ENCODE measurements around the gene NDUFAF3. TPM values are rescaled to one million over a fixed set of nuclear protein-coding genes. Genes with fewer than 3 reads are reported as not detected.

Gene NDUFAF3
- total RNA-seq, 1 experiment from 2014 or later: 40.7 TPM

- no peak overlapping the region for H2BK15ac ChIP-seq (ENCODE audit: low read depth, low read length)
- Mint-ChIP-seq H3K9me3 (no peaks in the 10 kb centered on the region), H3K4me3 (no peak overlapping the region), H3K4me1 (peaks cover 27 to 38% of the 10 kb centered on the region in 2 experiments), H3K27ac (peak overlapping the region in 2 of 3 experiments; percentile 24 to 77; a peak in 1 of 7 replicates), H3K27me3 (ENCODE audit: low read depth) (no peaks in the 10 kb centered on the region; the same call in none of the 2 replicates), H3K36me3 (ENCODE audit: insufficient read depth in 1 of 3, low read depth in 3 of 3) (peaks cover 54 to 65% (median 62%) of the 10 kb centered on the region in 3 experiments)
- H4K91ac ChIP-seq (ENCODE audit: insufficient read length, low read depth, low read length): no peak overlapping the region
- H3K27me3 ChIP-seq (ENCODE audit: insufficient read depth, low read length): no peaks in the 10 kb centered on the region
- H2BK120ac ChIP-seq (ENCODE audit: low read depth, low read length, poor library complexity, severe bottlenecking): no peak overlapping the region
- H3K18ac ChIP-seq (ENCODE audit: insufficient read length, low read depth, low read length): no peak overlapping the region
- H3K79me2 ChIP-seq (ENCODE audit: insufficient read depth, low read length): no peaks in the 10 kb centered on the region
- H3K56ac ChIP-seq (ENCODE audit: insufficient read length, low read depth, low read length): no peak overlapping the region
- H3K23ac ChIP-seq (ENCODE audit: insufficient read length, low read depth, low read length): no peak overlapping the region
- H4K5ac ChIP-seq (ENCODE audit: insufficient read length, low read depth, low read length): no peak overlapping the region
- H3K4me2 ChIP-seq (ENCODE audit: insufficient read depth, insufficient read length, low read length): no peak overlapping the region
- no peaks in the 10 kb centered on the region for H3K9me3 ChIP-seq (ENCODE audit: control insufficient read depth, low read depth, low read length)
- H2AFZ ChIP-seq (ENCODE audit: low read length): no peak overlapping the region
- H3K27ac ChIP-seq (ENCODE audit: insufficient read length, low read depth, low read length): no peak overlapping the region
- H2BK5ac ChIP-seq (ENCODE audit: insufficient read length, low read length): no peak overlapping the region
- H3K14ac ChIP-seq (ENCODE audit: insufficient read depth, low read length): no peak overlapping the region
- H2BK12ac ChIP-seq (ENCODE audit: insufficient read length, low read depth, low read length): no peak overlapping the region
- no peak overlapping the region for H3K9ac ChIP-seq (ENCODE audit: extremely low read depth, insufficient read length, low read length)
- no peak overlapping the region for H2AK5ac ChIP-seq (ENCODE audit: insufficient read length, low read length)
- peaks cover 9% of the 10 kb centered on the region for H4K20me1 ChIP-seq (ENCODE audit: control insufficient read depth, insufficient read depth, insufficient read length)
- H3K4ac ChIP-seq (ENCODE audit: low read depth, low read length): no peak overlapping the region
- no peak overlapping the region for H2BK20ac ChIP-seq (ENCODE audit: low read depth, low read length, poor library complexity, severe bottlenecking)
- H3K79me1 ChIP-seq (ENCODE audit: insufficient read depth, low read depth, low read length, poor library complexity, severe bottlenecking): no peaks in the 10 kb centered on the region
- peaks cover 19% of the 10 kb centered on the region for H3K23me2 ChIP-seq (ENCODE audit: insufficient read length, low read depth, low read length, poor library complexity, severe bottlenecking)
- DNase-seq: no peak
- TF ChIP-seq CTCF (conservative IDR thresholded peaks at IDR 0.05): no peak
- no CpG with 5 or more reads among the region's 5 CpGs for WGBS (ENCODE audit: extremely low coverage, insufficient read length, low lambda C conversion rate)
- no peaks in the 10 kb centered on the region for H3K4me1 ChIP-seq (ENCODE audit: insufficient read depth, low read length)
- H3T11ph ChIP-seq (ENCODE audit: low read length): no peak overlapping the region
- H4K8ac ChIP-seq (replicated peaks; ENCODE audit: insufficient read length, low read depth, low read length): no peak overlapping the region
Measured at GRCh38 chr3:49024449-49024848, 2.5 kb downstream of the NDUFAF3 start.

Data from H9 (cell line).